ENCODE measurements around the gene USP47.

USP47 gene

DNA sequence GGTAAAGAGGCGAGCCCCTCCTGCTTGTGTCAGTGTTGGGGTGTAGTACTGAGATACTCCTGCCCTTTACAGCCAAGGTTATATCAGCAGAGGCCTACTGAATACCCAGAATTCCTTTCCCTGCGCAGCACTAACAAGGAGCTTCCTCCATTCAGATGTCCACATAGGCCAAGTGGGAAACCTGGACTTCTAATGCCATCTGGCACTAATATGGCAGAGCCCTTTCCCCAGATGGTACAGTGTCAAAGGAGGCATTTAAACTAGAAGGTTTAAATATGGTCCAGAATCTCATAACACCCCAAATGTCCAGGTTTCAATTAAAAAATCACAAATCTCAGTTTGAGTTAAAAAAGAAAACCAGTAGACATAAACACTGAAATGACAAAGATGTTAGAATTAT is 68.8 kb downstream of the USP47 start:
- H2AFZ ChIP-seq (ENCODE audit: low read depth, low read length) = no peak overlapping the region
- H4K20me1 ChIP-seq (ENCODE audit: insufficient read depth, low read length) = no peaks in the 10 kb centered on the region
- H3K27me3 ChIP-seq (ENCODE audit: insufficient read depth, low read length, poor library complexity) = no peaks in the 10 kb centered on the region
- H3K79me2 ChIP-seq (ENCODE audit: insufficient read depth, low read length) = no peaks in the 10 kb centered on the region
- DNase-seq (no peak), ATAC-seq (ENCODE audit: insufficient read depth, low read depth) (no peak)
- peaks cover 45% of the 10 kb centered on the region for H3K36me3 ChIP-seq (ENCODE audit: insufficient read depth, low read length)
- no peaks in the 10 kb centered on the region for H3K9me3 ChIP-seq (ENCODE audit: insufficient read depth, low read length, severe bottlenecking)
- no peaks in the 10 kb centered on the region for H3K4me1 ChIP-seq (ENCODE audit: insufficient read depth, low read length)
- no peak overlapping the region for H3K9ac ChIP-seq (ENCODE audit: low read depth, low read length)
- H3K4me3 ChIP-seq (ENCODE audit: low read depth in 1 of 2, low read length in 2 of 2) = no peak overlapping the region
- TF ChIP-seq, protein P1, sequence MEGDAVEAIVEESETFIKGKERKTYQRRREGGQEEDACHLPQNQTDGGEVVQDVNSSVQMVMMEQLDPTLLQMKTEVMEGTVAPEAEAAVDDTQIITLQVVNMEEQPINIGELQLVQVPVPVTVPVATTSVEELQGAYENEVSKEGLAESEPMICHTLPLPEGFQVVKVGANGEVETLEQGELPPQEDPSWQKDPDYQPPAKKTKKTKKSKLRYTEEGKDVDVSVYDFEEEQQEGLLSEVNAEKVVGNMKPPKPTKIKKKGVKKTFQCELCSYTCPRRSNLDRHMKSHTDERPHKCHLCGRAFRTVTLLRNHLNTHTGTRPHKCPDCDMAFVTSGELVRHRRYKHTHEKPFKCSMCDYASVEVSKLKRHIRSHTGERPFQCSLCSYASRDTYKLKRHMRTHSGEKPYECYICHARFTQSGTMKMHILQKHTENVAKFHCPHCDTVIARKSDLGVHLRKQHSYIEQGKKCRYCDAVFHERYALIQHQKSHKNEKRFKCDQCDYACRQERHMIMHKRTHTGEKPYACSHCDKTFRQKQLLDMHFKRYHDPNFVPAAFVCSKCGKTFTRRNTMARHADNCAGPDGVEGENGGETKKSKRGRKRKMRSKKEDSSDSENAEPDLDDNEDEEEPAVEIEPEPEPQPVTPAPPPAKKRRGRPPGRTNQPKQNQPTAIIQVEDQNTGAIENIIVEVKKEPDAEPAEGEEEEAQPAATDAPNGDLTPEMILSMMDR (IDR thresholded peaks at IDR 0.05; ENCODE audit: borderline replicate concordance, extremely low read depth, low read length, poor library complexity, severe bottlenecking) = no peak
- no peak for TF ChIP-seq EZH2 (IDR thresholded peaks at IDR 0.05; ENCODE audit: borderline replicate concordance, low read depth, low read length, severe bottlenecking)
- no peak overlapping the region for H3K4me2 ChIP-seq (ENCODE audit: insufficient read depth, low read length)
- no peak overlapping the region for H3K27ac ChIP-seq (ENCODE audit: low read length)

DNA sequence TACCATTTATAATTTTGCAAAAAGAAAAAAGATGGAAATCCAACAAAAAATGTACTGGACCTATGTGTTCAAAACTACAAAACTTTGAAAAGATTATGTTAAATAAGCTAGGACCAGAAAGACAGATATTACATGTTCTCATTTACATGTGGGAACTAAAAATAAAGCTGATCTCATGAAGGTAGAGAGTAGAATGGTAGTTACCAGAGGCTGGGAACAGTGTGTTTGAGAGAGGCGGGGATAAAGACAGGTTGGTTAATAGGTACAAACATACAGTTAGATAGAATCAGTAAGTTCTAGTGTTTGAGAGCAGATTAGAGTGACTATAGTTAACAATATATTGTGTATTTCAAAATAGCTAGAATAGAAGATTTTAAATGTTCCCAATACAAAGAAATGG is 71.6 kb downstream of the USP47 start:
- H2AFZ ChIP-seq (ENCODE audit: low read depth, low read length) = no peak overlapping the region
- TF ChIP-seq, protein P1 (IDR thresholded peaks at IDR 0.05; ENCODE audit: borderline replicate concordance, extremely low read depth, low read length, poor library complexity, severe bottlenecking) = no peak
- TF ChIP-seq EZH2 (IDR thresholded peaks at IDR 0.05; ENCODE audit: borderline replicate concordance, low read depth, low read length, severe bottlenecking) = no peak
- no peaks in the 10 kb centered on the region for H3K27me3 ChIP-seq (ENCODE audit: insufficient read depth, low read length, poor library complexity)
- no peaks in the 10 kb centered on the region for H3K9me3 ChIP-seq (ENCODE audit: insufficient read depth, low read length, severe bottlenecking)
- no peak overlapping the region for H3K4me2 ChIP-seq (ENCODE audit: insufficient read depth, low read length)
- H3K79me2 ChIP-seq (ENCODE audit: insufficient read depth, low read length) = no peaks in the 10 kb centered on the region
- no peaks in the 10 kb centered on the region for H4K20me1 ChIP-seq (ENCODE audit: insufficient read depth, low read length)
- peaks cover 29% of the 10 kb centered on the region for H3K36me3 ChIP-seq (ENCODE audit: insufficient read depth, low read length)
- DNase-seq (no peak), ATAC-seq (ENCODE audit: insufficient read depth, low read depth) (no peak)
- no peak overlapping the region for H3K27ac ChIP-seq (ENCODE audit: low read length)
- H3K4me1 ChIP-seq (ENCODE audit: insufficient read depth, low read length) = no peaks in the 10 kb centered on the region
- no peak overlapping the region for H3K9ac ChIP-seq (ENCODE audit: low read depth, low read length)
- no peak overlapping the region for H3K4me3 ChIP-seq (ENCODE audit: low read depth in 1 of 2, low read length in 2 of 2)

DNA sequence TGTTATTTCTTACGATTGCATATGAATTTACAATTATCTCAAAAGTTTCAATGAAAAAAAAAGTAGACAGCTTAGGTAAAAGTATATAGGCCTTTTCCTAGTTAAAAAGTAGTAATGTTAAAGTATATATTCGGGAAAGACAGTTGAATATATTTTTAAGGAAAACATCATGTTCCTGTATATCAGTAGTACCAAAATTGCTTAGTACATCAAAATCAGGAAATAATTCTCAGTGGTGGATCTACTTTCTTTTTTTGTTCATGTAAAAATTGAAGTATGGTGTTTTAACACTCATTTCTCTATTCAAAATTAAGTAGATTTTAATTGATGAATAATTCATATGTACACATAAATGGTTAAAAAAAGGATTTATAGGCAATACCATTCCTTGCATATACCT is 73.9 kb downstream of the USP47 start:
- Histone ChIP-seq H2AFZ (ENCODE audit: low read depth, low read length) (no peak overlapping the region), H3K36me3 (ENCODE audit: insufficient read depth, low read length) (peaks cover 24% of the 10 kb centered on the region; the same call in 1 of the 2 replicates), H3K9ac (ENCODE audit: low read depth, low read length) (no peak overlapping the region), H3K79me2 (ENCODE audit: insufficient read depth, low read length) (no peaks in the 10 kb centered on the region), H3K27ac (ENCODE audit: low read length) (no peak overlapping the region), H3K4me1 (ENCODE audit: insufficient read depth, low read length) (no peaks in the 10 kb centered on the region), H3K9me3 (ENCODE audit: insufficient read depth, low read length, severe bottlenecking) (no peaks in the 10 kb centered on the region), H3K27me3 (ENCODE audit: insufficient read depth, low read length, poor library complexity) (no peaks in the 10 kb centered on the region), H3K4me3 (ENCODE audit: low read depth in 1 of 2, low read length in 2 of 2) (no peak overlapping the region), H3K4me2 (ENCODE audit: insufficient read depth, low read length) (no peak overlapping the region), H4K20me1 (ENCODE audit: insufficient read depth, low read length) (no peaks in the 10 kb centered on the region)
- TF ChIP-seq EZH2 (IDR thresholded peaks at IDR 0.05; ENCODE audit: borderline replicate concordance, low read depth, low read length, severe bottlenecking) = no peak
- TF ChIP-seq, protein P1 (IDR thresholded peaks at IDR 0.05; ENCODE audit: borderline replicate concordance, extremely low read depth, low read length, poor library complexity, severe bottlenecking) = no peak
- ATAC-seq (ENCODE audit: insufficient read depth, low read depth) = no peak
- DNase-seq = no peak

DNA sequence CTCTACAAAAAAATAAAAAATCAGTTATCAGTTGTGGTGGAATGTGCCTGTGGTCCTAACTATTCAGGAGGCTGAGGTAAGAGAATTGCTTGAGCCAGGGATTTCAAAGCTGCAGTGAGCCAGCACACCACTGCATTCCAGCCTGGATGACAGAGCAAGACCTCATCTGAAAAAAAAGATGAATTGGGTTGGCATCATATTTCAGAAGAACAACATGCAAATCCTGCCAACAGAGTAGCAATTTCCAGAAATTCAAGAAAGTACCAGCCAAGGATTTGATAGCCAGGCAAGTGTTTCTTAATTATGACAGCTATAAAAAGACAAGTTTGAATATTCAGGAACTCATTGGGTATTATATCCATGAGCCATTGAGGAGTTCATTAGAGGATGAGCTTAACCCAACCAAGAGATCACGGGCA is 75.2 kb downstream of the USP47 start:
- no peak for ATAC-seq (ENCODE audit: insufficient read depth, low read depth)
- DNase-seq = no peak
- H3K79me2 ChIP-seq (ENCODE audit: insufficient read depth, low read length) = no peaks in the 10 kb centered on the region
- H3K4me3 ChIP-seq (ENCODE audit: low read depth in 1 of 2, low read length in 2 of 2) = no peak overlapping the region
- H3K4me1 ChIP-seq (ENCODE audit: insufficient read depth, low read length) = no peaks in the 10 kb centered on the region
- TF ChIP-seq EZH2 (IDR thresholded peaks at IDR 0.05; ENCODE audit: borderline replicate concordance, low read depth, low read length, severe bottlenecking) = no peak
- TF ChIP-seq, protein P1 (IDR thresholded peaks at IDR 0.05; ENCODE audit: borderline replicate concordance, extremely low read depth, low read length, poor library complexity, severe bottlenecking) = no peak
- H3K9ac ChIP-seq (ENCODE audit: low read depth, low read length) = no peak overlapping the region
- peaks cover 18% of the 10 kb centered on the region; the same call in 1 of the 2 replicates for H3K36me3 ChIP-seq (ENCODE audit: insufficient read depth, low read length)
- H3K9me3 ChIP-seq (ENCODE audit: insufficient read depth, low read length, severe bottlenecking) = no peaks in the 10 kb centered on the region
- no peak overlapping the region for H3K4me2 ChIP-seq (ENCODE audit: insufficient read depth, low read length)
- H4K20me1 ChIP-seq (ENCODE audit: insufficient read depth, low read length) = no peaks in the 10 kb centered on the region
- no peaks in the 10 kb centered on the region for H3K27me3 ChIP-seq (ENCODE audit: insufficient read depth, low read length, poor library complexity)
- H2AFZ ChIP-seq (ENCODE audit: low read depth, low read length) = no peak overlapping the region
- no peak overlapping the region for H3K27ac ChIP-seq (ENCODE audit: low read length)
